ENCODE results near the gene TMEM108. TPM values are rescaled to one million over a fixed set of nuclear protein-coding genes. Genes with fewer than 3 reads are reported as not detected.

The TMEM108 gene
- total and polyA plus RNA-seq, 2 of the 4 experiments (the other 2 are of a cell fraction), result 0.18 to 2.2 TPM

GRCh38 chr3:133157716-133158115, 119.5 kb downstream of the TMEM108 start:
- Histone ChIP-seq H4K8ac (ENCODE audit: low read depth in 2 of 2, low read length in 2 of 2) (no peak overlapping the region), H3K4ac (ENCODE audit: low read depth, low read length) (no peak overlapping the region), H2AK9ac (replicated peaks; ENCODE audit: low read depth, low read length, poor library complexity) (no peak overlapping the region), H3K23ac (ENCODE audit: low read depth, low read length) (no peak overlapping the region), H2BK15ac (ENCODE audit: low read depth, low read length) (no peak overlapping the region), H3K36me3 (ENCODE audit: control insufficient read depth, insufficient read depth, low read length) (no peaks in the 10 kb centered on the region), H2BK120ac (ENCODE audit: low read depth, low read length) (no peak overlapping the region), H3K18ac (ENCODE audit: low read depth, low read length) (no peak overlapping the region), H3K79me1 (ENCODE audit: low read depth in 1 of 2, low read length in 2 of 2) (no peaks in the 10 kb centered on the region), H2AFZ (replicated peaks; ENCODE audit: low read length, poor library complexity) (no peak overlapping the region), H4K20me1 (ENCODE audit: insufficient read depth, low read length) (no peaks in the 10 kb centered on the region), H3K4me1 (ENCODE audit: control insufficient read depth, insufficient read depth, low read length) (no peaks in the 10 kb centered on the region), H2AK5ac (ENCODE audit: low read depth, low read length) (no peak overlapping the region), H3K9me3 (ENCODE audit: control insufficient read depth, insufficient read depth, low read length) (no peaks in the 10 kb centered on the region), H3K4me2 (ENCODE audit: low read depth, low read length) (no peak overlapping the region), H4K5ac (ENCODE audit: low read depth, low read length) (no peak overlapping the region), H3K9me1 (ENCODE audit: insufficient read depth, low read length) (no peaks in the 10 kb centered on the region), H3K14ac (replicated peaks; ENCODE audit: low read depth, low read length) (no peak overlapping the region), H2BK20ac (ENCODE audit: low read depth, low read length) (no peak overlapping the region), H4K91ac (ENCODE audit: insufficient read depth, low read depth, low read length) (no peak overlapping the region), H2BK5ac (ENCODE audit: low read depth, low read length, poor library complexity, severe bottlenecking) (no peak overlapping the region), H3K27me3 (ENCODE audit: control insufficient read depth, insufficient read depth, low read length) (no peaks in the 10 kb centered on the region), H3K4me3 (ENCODE audit: insufficient read depth, low read depth, low read length) (no peak overlapping the region), H3K56ac (ENCODE audit: extremely low read depth, insufficient read depth, low read length) (no peak overlapping the region), H3K9ac (ENCODE audit: low read depth, low read length) (no peak overlapping the region), H3K27ac (ENCODE audit: insufficient read depth, low read length) (no peak overlapping the region)
- ATAC-seq (ENCODE audit: low read depth), result no peak
- no TSS peak for BruUV-seq (replicated peaks)
- ChIA-PET CTCF (interaction anchor here (0.6 kb wide), 1 partner anchor 30 kb away, joined by 3 read pairs; no protein-coding TSS in a partner anchor), POLR2A (ENCODE audit: unreplicated experiment) (no interaction called here)
- DNase-seq, result no peak
- TF ChIP-seq CEBPB (IDR thresholded peaks at IDR 0.05; ENCODE audit: low read depth, low read length), result no peak
- no peak for TF ChIP-seq USF2 (IDR thresholded peaks at IDR 0.05; ENCODE audit: low read depth, low read length)
- no peak for TF ChIP-seq ELK1 (IDR thresholded peaks at IDR 0.05; ENCODE audit: borderline replicate concordance, low read depth, low read length)
- TF ChIP-seq MAZ (IDR thresholded peaks at IDR 0.05; ENCODE audit: borderline replicate concordance, low read depth, low read length), result no peak
- TF ChIP-seq RFX5 (IDR thresholded peaks at IDR 0.05; ENCODE audit: low read depth, low read length), result no peak
- TF ChIP-seq NFE2L2 (IDR thresholded peaks at IDR 0.05; ENCODE audit: low read depth, low read length), result no peak
- TF ChIP-seq CHD1 (IDR thresholded peaks at IDR 0.05; ENCODE audit: low read depth, low read length), result no peak
- no peak for TF ChIP-seq MAFK (IDR thresholded peaks at IDR 0.05; ENCODE audit: low read depth, low read length)
- intact Hi-C loops (cut with micrococcal nuclease) (no loop called here), in situ Hi-C loops (cut with MboI; ENCODE audit: low sequenced_read_pairs) (no loop called here), dilution Hi-C loops (cut with HindIII; ENCODE audit: low sequenced_read_pairs, unreplicated experiment) (no loop called here)
- 30% methylated on average over 2 of the region's 2 CpGs; no CpG with 5 or more reads in 1 of the 2 experiments for WGBS, 2 experiments (ENCODE audit: extremely low coverage in 2 of 2, insufficient read length in 1 of 2)
